OCI-LY3 (cell line): ENCODE results near the gene C1QTNF3.

Experiments used
- H2AFZ ChIP-seq: fragments of 200-600, 300-600 bp; shearing (Covaris generic); 2 replicates; pipeline ENCODE4 v1.6.0; 2014; ENCODE audit warnings: antibody characterized with exemption, low read depth, low read length
- H3K27ac ChIP-seq: fragments of 200-600, 300-600 bp; sonication (generic); 2 replicates; pipeline ENCODE4 v1.5.1; 2014; ENCODE audit warnings: mild to moderate bottlenecking, low read length, moderate library complexity, mixed read lengths
- H3K27me3 ChIP-seq: fragments of 200-600, 300-600 bp; sonication (generic); 2 replicates; pipeline ENCODE4 v1.6.1; 2014; ENCODE audit warnings: low read depth, low read length, mixed read lengths
- H3K36me3 ChIP-seq: fragments of 200-600, 300-600 bp; sonication (generic); replicated peaks from 2 replicates; pipeline ENCODE3; 2014; ENCODE audit warnings: low read depth, low read length, mixed read lengths
- H3K4me1 ChIP-seq: fragments of 300-600, 200-600 bp; sonication (generic); 2 replicates; pipeline ENCODE4 v1.6.1; 2014; ENCODE audit warnings: low read length, mixed read lengths
- H3K4me2 ChIP-seq: fragments of 200-600, 300-600 bp; sonication (generic); 2 replicates; pipeline ENCODE4 v1.6.1; 2014; ENCODE audit warnings: low read length, mixed read lengths
- H3K4me3 ChIP-seq: fragments of 300-600, 200-600 bp; sonication (generic); 2 replicates; pipeline ENCODE4 v1.5.1; 2014; ENCODE audit warnings: antibody characterized with exemption, mild to moderate bottlenecking, low read length, moderate library complexity
- H3K79me2 ChIP-seq: fragments of 300-600, 200-600 bp; shearing (Covaris generic); 2 replicates; pipeline ENCODE4 v1.6.1; 2014; ENCODE audit warnings: mild to moderate bottlenecking, low read length, mixed read lengths
- H3K9ac ChIP-seq: fragments of 300-600, 200-600 bp; shearing (Covaris generic); 2 replicates; pipeline ENCODE4 v1.6.0; 2014; ENCODE audit warnings: mild to moderate bottlenecking, low read length, moderate library complexity
- H3K9me3 ChIP-seq: fragments of 200-600, 300-600 bp; shearing (Covaris generic); 2 replicates; pipeline ENCODE4 v1.6.1; 2014; ENCODE audit warnings: low read length, mixed read lengths; ENCODE audit not compliant: insufficient read depth
- H4K20me1 ChIP-seq: fragments of 200-600, 300-600 bp; sonication (generic); 2 replicates; pipeline ENCODE4 v1.6.1; 2016; ENCODE audit warnings: low read length, mixed read lengths; ENCODE audit not compliant: insufficient read depth
- EZH2phosphoT487 ChIP-seq: fragments of 200-600 bp; shearing (Covaris generic); IDR thresholded peaks from 2 replicates; pipeline ENCODE4 v1.6.1; 2018; ENCODE audit warnings: antibody characterized with exemption, mixed run types, low read depth
- TF ChIP-seq, protein P1 (sequence below): fragments of 200-600, 300-600 bp; sonication (generic); IDR thresholded peaks from 2 replicates; pipeline ENCODE4 v1.5.1; 2014; ENCODE audit warnings: antibody characterized with exemption, low read length, low read depth

Gene C1QTNF3

DNA sequence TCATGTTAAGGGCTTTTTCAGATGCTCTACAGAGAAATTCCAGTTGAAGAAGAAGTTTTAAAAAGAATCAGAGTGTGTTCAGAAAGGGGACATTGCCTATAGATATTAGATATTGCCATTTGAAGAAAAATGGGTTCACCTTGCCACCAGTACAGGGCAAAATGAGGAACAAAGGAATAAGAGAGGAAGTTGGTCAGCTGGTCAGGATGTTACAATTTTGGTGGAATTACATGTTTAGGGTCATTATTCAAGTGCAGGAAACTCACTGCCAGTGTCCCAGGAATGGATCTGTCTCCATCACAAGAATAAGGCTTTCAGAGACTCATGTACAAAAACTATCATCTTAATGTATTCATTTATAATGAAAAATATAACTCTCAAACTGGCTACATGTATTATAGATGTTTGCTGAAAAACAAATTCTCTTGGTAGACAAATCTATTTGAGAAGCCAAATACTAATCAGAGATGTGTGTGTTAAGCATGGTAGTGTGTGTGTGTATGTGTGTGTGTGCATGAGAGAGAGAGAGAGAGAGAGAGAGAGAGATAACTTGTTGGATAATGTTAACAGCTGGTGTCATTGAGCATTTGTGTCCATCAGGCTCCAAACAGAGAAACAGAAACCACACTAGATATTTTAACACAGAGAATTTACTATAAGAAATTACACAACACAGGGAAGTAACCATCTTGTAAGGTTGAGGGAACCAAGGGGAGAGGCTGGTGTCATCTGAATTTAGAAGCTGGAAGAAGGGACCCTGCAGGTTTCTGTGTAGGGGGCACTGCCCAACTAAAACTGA, 5.0 kb upstream of the C1QTNF3 start:
- TF ChIP-seq, protein P1, sequence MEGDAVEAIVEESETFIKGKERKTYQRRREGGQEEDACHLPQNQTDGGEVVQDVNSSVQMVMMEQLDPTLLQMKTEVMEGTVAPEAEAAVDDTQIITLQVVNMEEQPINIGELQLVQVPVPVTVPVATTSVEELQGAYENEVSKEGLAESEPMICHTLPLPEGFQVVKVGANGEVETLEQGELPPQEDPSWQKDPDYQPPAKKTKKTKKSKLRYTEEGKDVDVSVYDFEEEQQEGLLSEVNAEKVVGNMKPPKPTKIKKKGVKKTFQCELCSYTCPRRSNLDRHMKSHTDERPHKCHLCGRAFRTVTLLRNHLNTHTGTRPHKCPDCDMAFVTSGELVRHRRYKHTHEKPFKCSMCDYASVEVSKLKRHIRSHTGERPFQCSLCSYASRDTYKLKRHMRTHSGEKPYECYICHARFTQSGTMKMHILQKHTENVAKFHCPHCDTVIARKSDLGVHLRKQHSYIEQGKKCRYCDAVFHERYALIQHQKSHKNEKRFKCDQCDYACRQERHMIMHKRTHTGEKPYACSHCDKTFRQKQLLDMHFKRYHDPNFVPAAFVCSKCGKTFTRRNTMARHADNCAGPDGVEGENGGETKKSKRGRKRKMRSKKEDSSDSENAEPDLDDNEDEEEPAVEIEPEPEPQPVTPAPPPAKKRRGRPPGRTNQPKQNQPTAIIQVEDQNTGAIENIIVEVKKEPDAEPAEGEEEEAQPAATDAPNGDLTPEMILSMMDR: no peak
- TF ChIP-seq EZH2phosphoT487: no peak
- H4K20me1 ChIP-seq: no peaks in the 10 kb centered on the region

DNA sequence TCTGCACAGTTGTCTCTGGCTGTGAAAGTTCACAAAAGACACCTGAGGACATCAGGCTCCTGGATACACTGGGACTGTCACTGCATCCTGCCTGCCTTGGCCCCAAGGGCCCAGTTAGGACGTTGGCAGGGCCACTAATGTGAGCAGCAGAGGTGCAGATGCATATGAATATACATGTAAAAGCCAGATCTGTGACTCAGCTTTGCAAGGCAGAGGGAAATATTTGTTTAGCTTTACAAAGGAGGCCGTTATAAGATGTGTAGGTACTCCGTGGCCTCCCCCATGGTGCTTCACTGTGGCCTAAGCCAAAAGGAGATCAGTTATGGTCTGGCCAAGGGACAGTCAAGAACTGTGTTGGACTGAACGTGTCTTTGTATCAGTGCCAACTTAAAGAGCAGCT, 4.1 kb upstream of the C1QTNF3 start:
- TF ChIP-seq EZH2phosphoT487: no peak
- TF ChIP-seq, protein P1: no peak
- H3K79me2 ChIP-seq: no peaks in the 10 kb centered on the region
- H3K27ac ChIP-seq: no peak overlapping the region
- no peaks in the 10 kb centered on the region for H4K20me1 ChIP-seq
- H3K4me2 ChIP-seq: no peak overlapping the region
- H3K4me1 ChIP-seq: no peaks in the 10 kb centered on the region
- H3K36me3 ChIP-seq: no peaks in the 10 kb centered on the region
- H3K27me3 ChIP-seq: no peaks in the 10 kb centered on the region
- H3K4me3 ChIP-seq: no peak overlapping the region
- no peak overlapping the region for H2AFZ ChIP-seq
- H3K9me3 ChIP-seq: no peaks in the 10 kb centered on the region
- H3K9ac ChIP-seq: no peak overlapping the region

More for the DNA sequence above, 5.0 kb upstream of the C1QTNF3 start:
- no peak overlapping the region for H2AFZ ChIP-seq
- no peak overlapping the region for H3K4me2 ChIP-seq
- H3K4me3 ChIP-seq: no peak overlapping the region
- H3K9me3 ChIP-seq: no peaks in the 10 kb centered on the region
- H3K9ac ChIP-seq: no peak overlapping the region
- H3K4me1 ChIP-seq: no peaks in the 10 kb centered on the region
- H3K27ac ChIP-seq: no peak overlapping the region
- H3K27me3 ChIP-seq: no peaks in the 10 kb centered on the region
- H3K79me2 ChIP-seq: no peaks in the 10 kb centered on the region
- no peaks in the 10 kb centered on the region for H3K36me3 ChIP-seq

DNA sequence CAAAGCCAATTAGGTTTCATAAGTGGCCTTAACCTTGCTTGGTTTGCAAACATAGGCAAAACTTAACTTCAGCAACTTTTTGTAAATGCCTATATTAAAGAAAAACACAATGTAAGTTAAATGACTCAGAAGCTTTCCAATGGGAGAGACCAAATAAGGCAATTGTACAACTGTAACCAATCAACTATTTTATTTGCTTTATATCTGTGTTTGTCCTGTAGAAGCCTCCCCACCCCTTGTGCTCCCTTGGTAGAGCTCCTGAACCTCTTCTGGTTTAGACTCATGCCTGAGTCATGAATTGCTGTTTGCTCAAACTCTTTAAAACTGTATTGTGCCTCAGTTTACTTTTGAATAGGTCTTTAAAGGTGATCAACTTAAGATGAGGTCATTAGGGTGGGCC, 3.0 kb upstream of the C1QTNF3 start:
- H3K4me2 ChIP-seq: no peak overlapping the region
- no peak for TF ChIP-seq EZH2phosphoT487
- TF ChIP-seq, protein P1: no peak
- no peak overlapping the region for H3K27ac ChIP-seq

DNA sequence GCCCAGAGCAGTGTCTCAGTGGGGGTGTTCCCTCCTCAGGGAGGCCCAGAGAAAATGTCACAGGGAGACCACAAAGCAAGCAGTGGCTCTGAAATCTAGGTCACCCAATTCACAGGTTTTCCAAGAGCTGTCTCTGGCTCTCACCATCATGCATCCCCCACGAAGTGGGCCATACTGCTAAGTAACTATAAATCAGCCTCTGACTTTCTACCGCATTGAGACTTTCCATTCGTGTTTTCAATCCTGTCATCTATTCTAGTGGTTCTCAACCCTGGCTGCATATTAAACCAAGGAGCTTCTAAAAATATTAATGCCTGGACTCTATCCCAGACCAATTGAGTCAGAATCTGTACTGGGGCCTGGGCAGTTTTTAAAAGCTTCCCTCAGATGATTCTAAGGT, 2.0 kb upstream of the C1QTNF3 start:
- H3K79me2 ChIP-seq: no peaks in the 10 kb centered on the region
- no peak for TF ChIP-seq EZH2phosphoT487
- TF ChIP-seq, protein P1: no peak
- H3K36me3 ChIP-seq: no peaks in the 10 kb centered on the region
- no peak overlapping the region for H3K27ac ChIP-seq
- no peaks in the 10 kb centered on the region for H3K4me1 ChIP-seq
- H3K27me3 ChIP-seq: no peaks in the 10 kb centered on the region
- no peak overlapping the region for H3K4me2 ChIP-seq
- no peak overlapping the region for H3K4me3 ChIP-seq
- H2AFZ ChIP-seq: no peak overlapping the region
- H4K20me1 ChIP-seq: no peaks in the 10 kb centered on the region
- no peak overlapping the region for H3K9ac ChIP-seq
- no peaks in the 10 kb centered on the region for H3K9me3 ChIP-seq

More for the DNA sequence above, 3.0 kb upstream of the C1QTNF3 start:
- no peak overlapping the region for H2AFZ ChIP-seq
- H3K36me3 ChIP-seq: no peaks in the 10 kb centered on the region
- H3K4me3 ChIP-seq: no peak overlapping the region
- H3K79me2 ChIP-seq: no peaks in the 10 kb centered on the region
- H3K9ac ChIP-seq: no peak overlapping the region
- H3K27me3 ChIP-seq: no peaks in the 10 kb centered on the region
- H3K9me3 ChIP-seq: no peaks in the 10 kb centered on the region
- H4K20me1 ChIP-seq: no peaks in the 10 kb centered on the region
- H3K4me1 ChIP-seq: no peaks in the 10 kb centered on the region
